Suprapubic skin (tissue), 4 donors: ENCODE results near the gene FOXK2. TPM values are rescaled to one million over a fixed set of nuclear protein-coding genes. Genes with fewer than 3 reads are reported as not detected.

Experiments
- DNase-seq, 2 donors: peaks; one replicate each; pipeline ENCODE4 v3.0.0-alpha.2; 2019; ENCODE audit warnings: low spot score in 2 of 2
- H3K27ac ChIP-seq: fragments of 200-600 bp; sonication (generic); one replicate; pipeline ENCODE4 v1.5.1; 2019
- H3K27me3 ChIP-seq: fragments of 200-600 bp; sonication (generic); one replicate; pipeline ENCODE4 v1.5.1; 2019
- H3K36me3 ChIP-seq: fragments of 200-600 bp; sonication (generic); one replicate; pipeline ENCODE4 v1.5.1; 2019
- H3K4me1 ChIP-seq: fragments of 200-600 bp; sonication (generic); one replicate; pipeline ENCODE4 v1.5.1; 2019
- H3K4me3 ChIP-seq: fragments of 200-600 bp; sonication (generic); one replicate; pipeline ENCODE4 v1.5.1; 2019; ENCODE audit warnings: mild to moderate bottlenecking
- H3K9me3 ChIP-seq: fragments of 200-600 bp; sonication (generic); one replicate; pipeline ENCODE4 v1.5.1; 2019
- EP300 ChIP-seq: sonication (generic); formaldehyde crosslinking; IDR thresholded peaks from one replicate; pipeline ENCODE4 v1.6.1; 2017; ENCODE audit warnings: antibody characterized with exemption
- POLR2A ChIP-seq, 2 donors: fragments of 450-650 bp; IDR thresholded peaks; one replicate each; pipeline ENCODE4 v1.6.1; 2017; ENCODE audit warnings: antibody characterized with exemption in 2 of 2, mild to moderate bottlenecking in 2 of 2, moderate library complexity in 2 of 2
- POLR2AphosphoS5 ChIP-seq, 3 donors: sonication (generic); formaldehyde crosslinking; IDR thresholded peaks; one replicate each; pipeline ENCODE4 v1.6.1; 2017; ENCODE audit warnings: antibody characterized with exemption in 3 of 3
- WGBS: methylation state at CpG from one replicate; pipeline ENCODE4 v1.1.5; 2018; 5-methylcytosine and 5-hydroxymethylcytosine counted together
- total RNA-seq, 4 donors: library from RNA; depleted of rRNA; stranded (reverse); fragments of >200 nt; gene quantifications; one replicate each; pipeline ENCODE4 v1.1.0, GENCODE V29; 2016
- TF ChIP-seq, protein P1 (sequence below), 2 donors: fragments of 200-600 bp in 1 of 2; fragments of 450-650 bp in 1 of 2; sonication (generic) in 1 of 2; IDR thresholded peaks; one replicate each; pipeline ENCODE4 v1.5.1; 2016 to 2019; ENCODE audit warnings: antibody characterized with exemption in 2 of 2, mild to moderate bottlenecking in 1 of 2, moderate library complexity in 1 of 2

FOXK2 gene
- total RNA-seq, 4 donors from 2014 or later = 62.7 to 94.5 (median 78.4) TPM

DNA sequence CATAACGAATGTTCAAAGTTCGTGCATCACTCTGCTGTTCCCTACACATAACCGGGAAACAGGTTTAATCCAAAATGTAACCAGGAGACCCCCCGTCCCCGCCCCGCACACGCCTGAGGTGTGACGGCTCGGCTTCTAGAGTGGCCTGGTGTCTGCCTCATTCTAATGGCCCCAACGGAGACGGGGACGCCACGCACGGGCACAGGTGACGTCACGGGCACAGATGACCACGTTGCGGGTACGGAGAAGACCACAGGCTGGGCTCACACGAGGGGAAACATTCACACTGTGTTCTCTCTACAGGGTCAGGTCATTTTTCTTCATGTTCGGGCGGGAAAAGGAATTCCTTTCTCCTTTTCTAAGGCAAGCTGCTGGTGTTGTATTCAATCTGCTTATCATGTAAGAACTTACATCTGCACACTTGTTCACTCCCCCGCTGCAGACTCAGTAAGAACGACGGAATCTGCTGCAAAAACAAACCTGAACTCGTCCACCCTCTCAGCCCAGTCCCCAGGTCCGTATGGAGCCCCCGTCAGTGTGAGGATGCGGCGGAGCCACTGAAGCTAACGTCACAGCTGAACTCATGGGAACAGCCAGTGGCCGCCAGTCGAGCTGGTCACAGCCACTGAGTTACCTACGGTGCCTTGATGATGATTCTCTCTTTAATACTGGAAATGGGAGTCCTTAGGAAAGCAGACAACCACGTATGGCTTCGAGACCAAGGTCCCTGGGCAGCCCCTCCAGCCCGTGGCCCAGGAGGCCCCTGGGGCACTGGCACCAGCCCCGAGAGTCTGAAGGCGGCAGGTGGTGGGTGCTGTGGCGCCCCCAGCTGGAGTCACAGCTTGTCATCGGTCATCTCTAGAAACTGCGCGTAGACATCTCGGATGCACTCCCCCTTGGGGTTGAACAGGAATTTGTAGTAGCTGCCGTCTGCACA, 95.8 kb downstream of the FOXK2 start:
- Histone ChIP-seq H3K36me3 (peaks cover 79% of the 10 kb centered on the region), H3K27ac (no peak overlapping the region), H3K27me3 (no peaks in the 10 kb centered on the region), H3K4me1 (peaks cover 5% of the 10 kb centered on the region), H3K9me3 (no peaks in the 10 kb centered on the region), H3K4me3 (no peak overlapping the region)
- no peak for TF ChIP-seq POLR2AphosphoS5 (IDR thresholded peaks at IDR 0.05)
- TF ChIP-seq, protein P1, sequence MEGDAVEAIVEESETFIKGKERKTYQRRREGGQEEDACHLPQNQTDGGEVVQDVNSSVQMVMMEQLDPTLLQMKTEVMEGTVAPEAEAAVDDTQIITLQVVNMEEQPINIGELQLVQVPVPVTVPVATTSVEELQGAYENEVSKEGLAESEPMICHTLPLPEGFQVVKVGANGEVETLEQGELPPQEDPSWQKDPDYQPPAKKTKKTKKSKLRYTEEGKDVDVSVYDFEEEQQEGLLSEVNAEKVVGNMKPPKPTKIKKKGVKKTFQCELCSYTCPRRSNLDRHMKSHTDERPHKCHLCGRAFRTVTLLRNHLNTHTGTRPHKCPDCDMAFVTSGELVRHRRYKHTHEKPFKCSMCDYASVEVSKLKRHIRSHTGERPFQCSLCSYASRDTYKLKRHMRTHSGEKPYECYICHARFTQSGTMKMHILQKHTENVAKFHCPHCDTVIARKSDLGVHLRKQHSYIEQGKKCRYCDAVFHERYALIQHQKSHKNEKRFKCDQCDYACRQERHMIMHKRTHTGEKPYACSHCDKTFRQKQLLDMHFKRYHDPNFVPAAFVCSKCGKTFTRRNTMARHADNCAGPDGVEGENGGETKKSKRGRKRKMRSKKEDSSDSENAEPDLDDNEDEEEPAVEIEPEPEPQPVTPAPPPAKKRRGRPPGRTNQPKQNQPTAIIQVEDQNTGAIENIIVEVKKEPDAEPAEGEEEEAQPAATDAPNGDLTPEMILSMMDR (IDR thresholded peaks at IDR 0.05) = no peak
- no peak for TF ChIP-seq EP300
- TF ChIP-seq POLR2A (IDR thresholded peaks at IDR 0.05) = no peak
- no peak for DNase-seq
- 90% methylated on average over 45 of the region's 45 CpGs for WGBS

DNA sequence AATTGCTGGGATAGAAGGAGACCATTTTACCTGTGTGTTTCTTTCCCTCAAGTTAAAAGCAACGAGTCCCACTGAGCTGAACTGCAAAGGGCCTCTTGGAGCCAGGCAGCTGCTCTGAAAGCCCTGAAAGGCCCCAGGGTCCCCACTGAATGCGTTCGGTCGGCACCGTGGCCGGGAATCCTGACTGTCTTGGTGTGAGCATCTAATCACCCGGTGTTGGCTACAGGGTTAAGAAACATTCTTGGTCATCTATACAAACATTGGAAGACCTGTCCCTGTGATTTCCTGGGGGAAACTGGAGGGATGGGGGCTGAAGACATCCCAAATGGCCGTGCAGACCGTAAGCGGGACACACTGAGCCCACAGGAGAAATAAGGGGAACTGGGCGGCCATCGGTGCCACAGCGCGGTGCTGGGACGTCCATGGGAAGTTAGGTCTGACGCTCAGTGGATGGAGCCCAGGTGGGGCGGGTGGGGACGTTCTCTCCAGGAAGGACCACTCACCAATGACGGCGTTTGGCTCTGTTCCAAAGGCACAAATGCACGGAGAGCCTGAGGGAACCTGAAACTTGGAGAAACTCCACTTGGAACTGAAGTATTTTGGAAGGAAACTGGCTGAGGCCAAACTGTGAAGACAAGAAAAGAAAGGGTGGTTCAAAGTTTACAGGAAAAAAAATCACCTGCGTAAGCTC, 96.6 kb downstream of the FOXK2 start:
- no peaks in the 10 kb centered on the region for H3K27me3 ChIP-seq
- H3K36me3 ChIP-seq = peaks cover 76% of the 10 kb centered on the region
- DNase-seq = no peak
- peaks cover 5% of the 10 kb centered on the region for H3K4me1 ChIP-seq
- TF ChIP-seq, protein P1 (IDR thresholded peaks at IDR 0.05) = no peak
- no peak for TF ChIP-seq POLR2A (IDR thresholded peaks at IDR 0.05)
- TF ChIP-seq EP300 = no peak
- TF ChIP-seq POLR2AphosphoS5 (IDR thresholded peaks at IDR 0.05) = no peak
- no peak overlapping the region for H3K4me3 ChIP-seq
- 81% methylated on average over 17 of the region's 22 CpGs for WGBS
- no peaks in the 10 kb centered on the region for H3K9me3 ChIP-seq
- no peak overlapping the region for H3K27ac ChIP-seq

DNA sequence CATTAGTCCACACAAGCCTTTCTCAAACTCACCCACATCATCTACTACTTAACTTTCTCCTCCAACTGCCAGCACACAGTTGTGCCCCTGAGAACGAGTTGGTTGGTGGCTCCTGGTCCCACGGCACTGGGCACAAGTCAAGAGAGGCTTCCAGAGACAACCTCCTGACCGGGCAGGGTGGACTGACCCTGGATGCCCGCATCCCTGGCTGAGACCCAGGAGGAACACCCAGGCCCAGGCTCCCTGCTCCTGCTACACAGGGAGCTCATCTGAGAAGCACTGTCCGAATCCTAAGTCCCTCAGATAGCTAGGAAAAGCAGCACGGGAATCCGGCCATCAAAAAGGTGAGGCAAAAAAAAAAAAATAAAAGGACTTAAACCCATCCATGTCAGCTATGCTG, 99.7 kb downstream of the FOXK2 start:
- Histone ChIP-seq H3K4me3 (no peak overlapping the region), H3K9me3 (no peaks in the 10 kb centered on the region), H3K4me1 (no peaks in the 10 kb centered on the region), H3K36me3 (peaks cover 95% of the 10 kb centered on the region), H3K27ac (no peak overlapping the region), H3K27me3 (no peaks in the 10 kb centered on the region)
- no peak for TF ChIP-seq EP300
- TF ChIP-seq, protein P1 (IDR thresholded peaks at IDR 0.05) = no peak
- TF ChIP-seq POLR2A (IDR thresholded peaks at IDR 0.05) = no peak
- TF ChIP-seq POLR2AphosphoS5 (IDR thresholded peaks at IDR 0.05) = no peak
- 89% methylated on average over 7 of the region's 7 CpGs for WGBS
- no peak for DNase-seq

DNA sequence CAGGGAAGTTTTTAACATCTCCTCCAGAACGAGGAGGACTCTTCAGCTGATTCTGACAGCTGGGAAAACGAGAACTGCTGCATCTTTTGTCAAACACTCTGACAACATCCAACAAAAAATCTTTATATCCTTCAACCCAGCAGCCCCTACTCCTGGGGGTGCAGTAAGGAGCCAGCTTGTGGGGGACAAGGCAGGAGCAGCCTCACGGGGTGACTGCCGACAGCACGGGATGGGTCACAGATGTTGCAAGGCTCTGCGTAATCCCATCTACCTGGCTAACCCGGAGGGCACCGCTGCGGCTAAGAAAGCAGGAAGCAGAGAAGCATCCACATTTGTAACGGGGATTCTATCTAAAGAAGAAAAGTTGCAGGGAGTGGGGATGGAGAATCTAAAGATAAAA, 100.1 kb downstream of the FOXK2 start:
- Histone ChIP-seq H3K27ac (no peak overlapping the region), H3K4me1 (no peaks in the 10 kb centered on the region), H3K36me3 (peaks cover 95% of the 10 kb centered on the region), H3K4me3 (no peak overlapping the region), H3K9me3 (no peaks in the 10 kb centered on the region), H3K27me3 (no peaks in the 10 kb centered on the region)
- no peak for DNase-seq
- WGBS = 92% methylated on average over 9 of the region's 10 CpGs
- TF ChIP-seq EP300 = no peak
- no peak for TF ChIP-seq POLR2A (IDR thresholded peaks at IDR 0.05)
- TF ChIP-seq, protein P1 (IDR thresholded peaks at IDR 0.05) = no peak
- TF ChIP-seq POLR2AphosphoS5 (IDR thresholded peaks at IDR 0.05) = no peak

DNA sequence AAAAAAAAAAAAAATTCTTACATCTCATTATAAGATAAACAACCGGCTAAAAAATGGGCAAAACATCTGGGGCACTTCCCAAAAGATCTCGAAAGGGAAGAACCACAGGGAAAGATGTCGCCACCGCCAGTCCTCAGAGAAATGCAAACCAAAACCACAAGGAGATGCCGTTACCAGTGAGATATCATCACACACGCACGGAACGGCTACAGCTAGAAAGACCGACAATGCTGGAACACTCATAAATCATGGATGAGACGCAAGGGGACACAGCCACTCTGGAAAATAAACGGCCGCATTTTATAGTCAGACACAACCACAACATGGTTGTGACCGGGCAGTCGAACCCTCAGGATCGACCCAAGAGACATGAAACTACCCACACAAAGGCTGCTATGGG, 104.2 kb downstream of the FOXK2 start:
- Histone ChIP-seq H3K9me3 (no peaks in the 10 kb centered on the region), H3K27ac (no peak overlapping the region), H3K36me3 (peaks cover 94% of the 10 kb centered on the region), H3K4me1 (peaks cover 15% of the 10 kb centered on the region), H3K27me3 (no peaks in the 10 kb centered on the region), H3K4me3 (no peak overlapping the region)
- WGBS = 77% methylated on average over 15 of the region's 15 CpGs
- DNase-seq = no peak
- TF ChIP-seq, protein P1 (IDR thresholded peaks at IDR 0.05) = no peak
- no peak for TF ChIP-seq EP300
- no peak for TF ChIP-seq POLR2AphosphoS5 (IDR thresholded peaks at IDR 0.05)
- no peak for TF ChIP-seq POLR2A (IDR thresholded peaks at IDR 0.05)
